Panc1 (cell line): ENCODE results near the gene KRT83. TPM values are rescaled to one million over a fixed set of nuclear protein-coding genes. Genes with fewer than 3 reads are reported as not detected.

Experiments used
- ATAC-seq: fragments of 200-7000 bp; cut with Tn5 transposase; 2 replicates; pipeline ENCODE4 v1.9.1; 2020; ENCODE audit warnings: mild to moderate bottlenecking, moderate library complexity
- BruUV-seq: library from RNA; stranded (reverse); fragments of 400-500 nt; replicated peaks from 2 replicates; lab custom pipeline; 2021; lab: Mats Ljungman, UMichigan
- CTCF ChIA-PET: fragments of 300-600 bp; sonication (Branson Sonifier 250); formaldehyde crosslinking; loops from one replicate; lab custom pipeline; 2022; ENCODE audit warnings: antibody characterized with exemption; lab: Charles Lee
- POLR2A ChIA-PET: fragments of 300-600 bp; sonication (Branson Sonifier 250); formaldehyde crosslinking; loops from one replicate; lab custom pipeline; 2022; ENCODE audit warnings: antibody characterized with exemption; lab: Charles Lee
- DNase-seq: peaks from one replicate; pipeline ENCODE4 v3.0.0-alpha.2; 2010; ENCODE audit warnings: low read depth, low spot score
- H3K27ac ChIP-seq: 2 replicates; pipeline ENCODE4 v1.5.1; 2011; ENCODE audit warnings: mild to moderate bottlenecking, low read length, inconsistent platforms
- H3K27me3 ChIP-seq: fragments of 200-500 bp; sonication (Bioruptor generic); 2 replicates; pipeline ENCODE4 v1.6.0; 2014; ENCODE audit warnings: low read length, inconsistent platforms; ENCODE audit not compliant: control insufficient read depth, insufficient read depth
- H3K36me3 ChIP-seq: fragments of 200-500 bp; sonication (Bioruptor generic); 2 replicates; pipeline ENCODE4 v1.5.1; 2014; ENCODE audit warnings: inconsistent platforms, mild to moderate bottlenecking, low read length, moderate library complexity; ENCODE audit not compliant: control insufficient read depth, insufficient read depth
- H3K4me1 ChIP-seq: 2 replicates; pipeline ENCODE4 v1.5.1; 2011; ENCODE audit warnings: inconsistent platforms, mild to moderate bottlenecking, low read length, moderate library complexity; ENCODE audit not compliant: control insufficient read depth, insufficient read depth
- H3K4me3 ChIP-seq, 2 experiments: 2 replicates each; pipeline ENCODE4 v1.5.1; 2011 to 2012; ENCODE audit warnings: low read depth in 2 of 2, low read length in 2 of 2, mild to moderate bottlenecking in 2 of 2, inconsistent platforms in 1 of 2, moderate library complexity in 1 of 2
- H3K9me3 ChIP-seq: fragments of 200-500 bp; sonication (Bioruptor generic); 2 replicates; pipeline ENCODE4 v1.5.1; 2014; ENCODE audit warnings: low read depth, mild to moderate bottlenecking, inconsistent platforms, low read length, moderate library complexity; ENCODE audit not compliant: control insufficient read depth, insufficient read depth
- POLR2AphosphoS5 ChIP-seq: IDR thresholded peaks from 2 replicates; pipeline ENCODE4 v1.6.1; 2012; ENCODE audit warnings: mild to moderate bottlenecking, low read depth, low read length, moderate library complexity
- SIN3A ChIP-seq: IDR thresholded peaks from 2 replicates; pipeline ENCODE4 v1.6.1; 2012; ENCODE audit warnings: low read depth, mild to moderate bottlenecking, low read length, moderate library complexity, borderline replicate concordance; ENCODE audit not compliant: insufficient read depth
- TCF7L2 ChIP-seq: IDR thresholded peaks from 2 replicates; pipeline ENCODE4 v1.6.1; 2011; ENCODE audit warnings: mild to moderate bottlenecking, low read depth, low read length, inconsistent platforms
- in situ Hi-C: cut with HindIII; loops from 2 replicates; pipeline ENCODE4 v1.10.0; 2016; ENCODE audit warnings: low sequenced_read_pairs, low pct_unique_long_range_greater_than_20kb
- intact Hi-C: fragments of 100-400 bp; cut with micrococcal nuclease; formaldehyde crosslinking; loops from one replicate; pipeline ENCODE4 v1.10.0; 2022; ENCODE audit not compliant: unreplicated experiment
- total RNA-seq: library from RNA; stranded (reverse); gene quantifications from one replicate; pipeline ENCODE4 v1.2.1, GENCODE V29; 2021; ENCODE audit not compliant: unreplicated experiment
- TF ChIP-seq, protein P1 (sequence below): fragments of 450-650 bp; IDR thresholded peaks from 2 replicates; pipeline ENCODE4 v1.5.1; 2017; ENCODE audit warnings: mild to moderate bottlenecking
- TF ChIP-seq, protein P2 (sequence below), 2 experiments: IDR thresholded peaks; 2 replicates each; pipeline ENCODE4 v1.6.1; 2011 to 2012; ENCODE audit warnings: low read depth in 2 of 2, control low read depth in 1 of 2, low read length in 1 of 2, mild to moderate bottlenecking in 1 of 2, moderate library complexity in 1 of 2; ENCODE audit not compliant: insufficient read depth in 1 of 2

KRT83 gene
- total RNA-seq, 1 experiment from 2014 or later = 0.28 TPM

DNA sequence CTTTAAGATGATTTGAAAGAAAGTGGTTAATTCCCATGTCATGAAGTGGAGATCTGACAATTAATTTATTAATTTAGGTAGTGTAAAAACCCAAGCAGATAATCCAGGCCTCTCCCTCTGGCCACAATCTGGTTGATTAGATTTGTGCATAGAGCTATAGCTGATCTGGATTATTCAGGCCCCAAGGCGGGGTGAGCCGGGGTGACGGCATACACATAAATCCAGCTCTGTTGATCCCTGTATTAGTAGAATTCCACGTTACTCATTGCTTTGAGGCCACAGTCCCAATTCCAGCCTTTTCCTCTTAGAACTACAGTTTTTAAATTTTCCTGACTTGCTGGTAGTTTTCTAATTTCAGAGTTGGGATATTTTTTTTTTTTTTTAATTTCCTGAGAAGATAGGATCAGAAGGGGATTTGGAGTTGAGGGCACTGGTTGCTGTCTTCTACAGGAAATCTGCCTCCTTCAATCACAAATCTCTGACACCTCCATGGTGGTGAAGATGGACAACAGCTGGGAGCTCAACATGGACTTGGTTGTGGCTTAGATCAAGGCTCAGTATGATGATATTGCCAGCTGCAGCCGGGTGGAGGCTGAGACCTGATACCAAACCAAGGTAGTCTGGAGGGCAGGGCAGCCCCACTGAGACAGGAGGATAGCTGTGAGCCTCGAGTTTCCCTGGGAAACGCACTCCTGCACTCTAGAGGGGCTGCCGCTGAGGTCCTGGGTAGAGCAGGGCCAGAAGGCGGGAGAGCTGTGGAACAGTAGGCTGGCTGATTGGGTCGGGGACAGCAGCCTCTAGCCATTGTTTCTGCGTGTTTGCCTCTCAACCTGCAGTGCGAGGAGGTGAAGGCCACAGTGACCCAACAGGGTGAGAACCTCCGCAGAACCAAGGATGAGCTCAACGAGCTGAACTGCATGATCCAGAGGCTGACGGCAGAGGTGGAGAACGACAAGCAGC is 26.6 kb upstream of the KRT83 start:
- intact Hi-C loops = no loop called here
- BruUV-seq = no TSS peak
- POLR2A ChIA-PET = no interaction called here

DNA sequence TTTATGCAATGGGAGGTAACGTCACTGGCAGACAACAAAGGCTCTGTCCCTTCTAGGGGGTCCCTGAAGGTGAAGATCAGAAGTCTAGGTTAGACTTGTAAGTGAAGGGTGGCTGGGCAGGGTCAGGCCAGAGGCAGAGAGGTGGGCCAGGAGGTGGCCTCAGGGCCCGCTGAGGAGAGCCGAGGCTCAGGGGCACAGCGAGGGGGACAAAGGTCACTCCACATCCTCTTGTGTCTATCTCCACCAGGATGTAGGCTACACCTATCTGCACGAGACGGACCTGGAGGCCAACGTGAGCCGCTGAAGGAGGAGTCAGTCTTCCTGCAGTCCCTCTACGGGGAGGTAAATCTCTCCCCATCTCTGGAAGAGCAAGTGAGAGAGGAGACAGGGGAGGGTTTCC is 25.8 kb upstream of the KRT83 start:
- CTCF ChIA-PET = interaction anchor here (0.6 kb wide), 1 partner anchor 25 kb away, joined by 3 read pairs; no protein-coding TSS in a partner anchor
- Histone ChIP-seq H3K36me3 (no peaks in the 10 kb centered on the region), H3K27me3 (peaks cover 2% of the 10 kb centered on the region; the same call in 1 of the 2 replicates), H3K4me1 (peaks cover 8% of the 10 kb centered on the region), H3K9me3 (peaks cover 3% of the 10 kb centered on the region; the same call in 1 of the 2 replicates), H3K4me3 (no peak overlapping the region), H3K27ac (no peak overlapping the region)
- DNase-seq (no peak), ATAC-seq (no peak)
- TF ChIP-seq TCF7L2 (no peak), SIN3A (no peak), POLR2AphosphoS5 (no peak)
- TF ChIP-seq, protein P1, sequence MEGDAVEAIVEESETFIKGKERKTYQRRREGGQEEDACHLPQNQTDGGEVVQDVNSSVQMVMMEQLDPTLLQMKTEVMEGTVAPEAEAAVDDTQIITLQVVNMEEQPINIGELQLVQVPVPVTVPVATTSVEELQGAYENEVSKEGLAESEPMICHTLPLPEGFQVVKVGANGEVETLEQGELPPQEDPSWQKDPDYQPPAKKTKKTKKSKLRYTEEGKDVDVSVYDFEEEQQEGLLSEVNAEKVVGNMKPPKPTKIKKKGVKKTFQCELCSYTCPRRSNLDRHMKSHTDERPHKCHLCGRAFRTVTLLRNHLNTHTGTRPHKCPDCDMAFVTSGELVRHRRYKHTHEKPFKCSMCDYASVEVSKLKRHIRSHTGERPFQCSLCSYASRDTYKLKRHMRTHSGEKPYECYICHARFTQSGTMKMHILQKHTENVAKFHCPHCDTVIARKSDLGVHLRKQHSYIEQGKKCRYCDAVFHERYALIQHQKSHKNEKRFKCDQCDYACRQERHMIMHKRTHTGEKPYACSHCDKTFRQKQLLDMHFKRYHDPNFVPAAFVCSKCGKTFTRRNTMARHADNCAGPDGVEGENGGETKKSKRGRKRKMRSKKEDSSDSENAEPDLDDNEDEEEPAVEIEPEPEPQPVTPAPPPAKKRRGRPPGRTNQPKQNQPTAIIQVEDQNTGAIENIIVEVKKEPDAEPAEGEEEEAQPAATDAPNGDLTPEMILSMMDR = no peak
- TF ChIP-seq, protein P2, sequence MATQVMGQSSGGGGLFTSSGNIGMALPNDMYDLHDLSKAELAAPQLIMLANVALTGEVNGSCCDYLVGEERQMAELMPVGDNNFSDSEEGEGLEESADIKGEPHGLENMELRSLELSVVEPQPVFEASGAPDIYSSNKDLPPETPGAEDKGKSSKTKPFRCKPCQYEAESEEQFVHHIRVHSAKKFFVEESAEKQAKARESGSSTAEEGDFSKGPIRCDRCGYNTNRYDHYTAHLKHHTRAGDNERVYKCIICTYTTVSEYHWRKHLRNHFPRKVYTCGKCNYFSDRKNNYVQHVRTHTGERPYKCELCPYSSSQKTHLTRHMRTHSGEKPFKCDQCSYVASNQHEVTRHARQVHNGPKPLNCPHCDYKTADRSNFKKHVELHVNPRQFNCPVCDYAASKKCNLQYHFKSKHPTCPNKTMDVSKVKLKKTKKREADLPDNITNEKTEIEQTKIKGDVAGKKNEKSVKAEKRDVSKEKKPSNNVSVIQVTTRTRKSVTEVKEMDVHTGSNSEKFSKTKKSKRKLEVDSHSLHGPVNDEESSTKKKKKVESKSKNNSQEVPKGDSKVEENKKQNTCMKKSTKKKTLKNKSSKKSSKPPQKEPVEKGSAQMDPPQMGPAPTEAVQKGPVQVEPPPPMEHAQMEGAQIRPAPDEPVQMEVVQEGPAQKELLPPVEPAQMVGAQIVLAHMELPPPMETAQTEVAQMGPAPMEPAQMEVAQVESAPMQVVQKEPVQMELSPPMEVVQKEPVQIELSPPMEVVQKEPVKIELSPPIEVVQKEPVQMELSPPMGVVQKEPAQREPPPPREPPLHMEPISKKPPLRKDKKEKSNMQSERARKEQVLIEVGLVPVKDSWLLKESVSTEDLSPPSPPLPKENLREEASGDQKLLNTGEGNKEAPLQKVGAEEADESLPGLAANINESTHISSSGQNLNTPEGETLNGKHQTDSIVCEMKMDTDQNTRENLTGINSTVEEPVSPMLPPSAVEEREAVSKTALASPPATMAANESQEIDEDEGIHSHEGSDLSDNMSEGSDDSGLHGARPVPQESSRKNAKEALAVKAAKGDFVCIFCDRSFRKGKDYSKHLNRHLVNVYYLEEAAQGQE (IDR thresholded peaks at IDR 0.05; ENCODE audit: insufficient read depth in 1 of 2, low read depth in 2 of 2, low read length in 1 of 2) = no peak
- POLR2A ChIA-PET = no interaction called here
- in situ Hi-C loops (no loop called here), intact Hi-C loops (no loop called here)
- BruUV-seq = no TSS peak

More for the DNA sequence above, 26.6 kb upstream of the KRT83 start:
- Histone ChIP-seq H3K36me3 (no peaks in the 10 kb centered on the region), H3K9me3 (peaks cover 3% of the 10 kb centered on the region; the same call in 1 of the 2 replicates), H3K4me1 (peaks cover 8% of the 10 kb centered on the region), H3K27me3 (peaks cover 2% of the 10 kb centered on the region; the same call in 1 of the 2 replicates), H3K4me3 (no peak overlapping the region), H3K27ac (no peak overlapping the region)
- CTCF ChIA-PET = interaction anchor here (0.6 kb wide), 1 partner anchor 24 kb away, joined by 3 read pairs; no protein-coding TSS in a partner anchor
- no peak for TF ChIP-seq POLR2AphosphoS5
- no peak for TF ChIP-seq SIN3A
- TF ChIP-seq, protein P2 (IDR thresholded peaks at IDR 0.05; ENCODE audit: insufficient read depth in 1 of 2, low read depth in 2 of 2, low read length in 1 of 2) = no peak
- no peak for TF ChIP-seq TCF7L2
- TF ChIP-seq, protein P1 = no peak
- DNase-seq (no peak), ATAC-seq (no peak)
- in situ Hi-C loops = no loop called here
